ENCODE measurements around the gene SOX5.
"Not testable (repeated sequence)": the region's sequence is repeated elsewhere in the genome, so short reads cannot be mapped to it uniquely, and the experiment has no call there.

SOX5 gene

GRCh38 chr12:23731035-23731434 lies 218.4 kb downstream of the SOX5 start:
- no peak overlapping the region for H3K4me3 ChIP-seq (replicated peaks; ENCODE audit: low read depth, low read length)
- TF ChIP-seq, protein P1, sequence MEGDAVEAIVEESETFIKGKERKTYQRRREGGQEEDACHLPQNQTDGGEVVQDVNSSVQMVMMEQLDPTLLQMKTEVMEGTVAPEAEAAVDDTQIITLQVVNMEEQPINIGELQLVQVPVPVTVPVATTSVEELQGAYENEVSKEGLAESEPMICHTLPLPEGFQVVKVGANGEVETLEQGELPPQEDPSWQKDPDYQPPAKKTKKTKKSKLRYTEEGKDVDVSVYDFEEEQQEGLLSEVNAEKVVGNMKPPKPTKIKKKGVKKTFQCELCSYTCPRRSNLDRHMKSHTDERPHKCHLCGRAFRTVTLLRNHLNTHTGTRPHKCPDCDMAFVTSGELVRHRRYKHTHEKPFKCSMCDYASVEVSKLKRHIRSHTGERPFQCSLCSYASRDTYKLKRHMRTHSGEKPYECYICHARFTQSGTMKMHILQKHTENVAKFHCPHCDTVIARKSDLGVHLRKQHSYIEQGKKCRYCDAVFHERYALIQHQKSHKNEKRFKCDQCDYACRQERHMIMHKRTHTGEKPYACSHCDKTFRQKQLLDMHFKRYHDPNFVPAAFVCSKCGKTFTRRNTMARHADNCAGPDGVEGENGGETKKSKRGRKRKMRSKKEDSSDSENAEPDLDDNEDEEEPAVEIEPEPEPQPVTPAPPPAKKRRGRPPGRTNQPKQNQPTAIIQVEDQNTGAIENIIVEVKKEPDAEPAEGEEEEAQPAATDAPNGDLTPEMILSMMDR (IDR thresholded peaks at IDR 0.05; ENCODE audit: low read length, missing control alignments), result no peak
- no peak for DNase-seq (ENCODE audit: low read depth)

GRCh38 chr12:23729359-23729758 lies 220.1 kb downstream of the SOX5 start:
- TF ChIP-seq, protein P1 (IDR thresholded peaks at IDR 0.05; ENCODE audit: low read length, missing control alignments), result no peak
- no peak overlapping the region for H3K4me3 ChIP-seq (replicated peaks; ENCODE audit: low read depth, low read length)
- peak; percentile 42 for DNase-seq (ENCODE audit: low read depth)

DNA sequence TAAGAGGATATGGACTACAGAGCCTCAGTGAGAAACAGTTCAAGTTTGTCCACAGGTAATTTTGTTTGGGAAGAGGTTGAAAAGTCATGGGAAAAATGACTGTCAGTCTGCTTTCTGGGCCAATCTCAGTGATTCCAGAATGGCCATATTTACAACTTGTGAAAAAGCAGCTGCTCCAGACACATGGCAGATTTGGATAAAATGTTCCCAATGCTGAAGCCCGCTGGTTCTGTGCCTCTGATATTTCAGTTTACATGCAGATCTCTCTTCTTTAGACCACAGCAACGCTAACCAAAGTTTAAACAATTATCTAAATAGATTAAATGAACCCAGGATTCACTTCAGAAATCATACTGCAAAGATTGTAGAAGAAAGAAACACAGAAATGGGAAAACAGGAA lies 222.8 kb downstream of the SOX5 start:
- DNase-seq (ENCODE audit: low read depth), result no peak
- TF ChIP-seq, protein P1 (IDR thresholded peaks at IDR 0.05; ENCODE audit: low read length, missing control alignments), result no peak
- H3K4me3 ChIP-seq (replicated peaks; ENCODE audit: low read depth, low read length), result no peak overlapping the region

DNA sequence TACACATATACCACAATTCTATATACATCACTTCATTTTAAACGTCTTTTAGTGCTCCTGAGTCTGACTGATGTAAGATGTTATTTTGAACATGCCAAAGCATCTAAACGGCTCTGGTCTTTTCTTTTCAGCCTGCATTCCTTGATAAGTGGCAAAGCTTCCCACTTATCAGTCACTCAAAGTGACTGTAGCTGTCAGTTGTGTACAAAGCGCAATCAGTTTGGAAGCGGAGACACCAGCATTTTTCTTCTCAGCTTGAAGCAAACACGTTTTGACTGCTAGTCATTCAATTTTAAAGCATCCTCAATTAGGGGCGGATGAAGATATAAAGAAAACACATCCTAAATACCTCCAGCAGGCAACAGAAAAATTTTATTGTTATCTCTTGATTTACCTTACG lies 226.8 kb downstream of the SOX5 start:
- no peak overlapping the region for H3K4me3 ChIP-seq (replicated peaks; ENCODE audit: low read depth, low read length)
- TF ChIP-seq, protein P1 (IDR thresholded peaks at IDR 0.05; ENCODE audit: low read length, missing control alignments), result no peak
- DNase-seq (ENCODE audit: low read depth), result no peak

GRCh38 chr12:23721268-23721667 lies 228.2 kb downstream of the SOX5 start:
- H3K4me3 ChIP-seq (replicated peaks; ENCODE audit: low read depth, low read length), result no peak overlapping the region
- TF ChIP-seq, protein P1 (IDR thresholded peaks at IDR 0.05; ENCODE audit: low read length, missing control alignments), result no peak
- DNase-seq (ENCODE audit: low read depth), result no peak

DNA sequence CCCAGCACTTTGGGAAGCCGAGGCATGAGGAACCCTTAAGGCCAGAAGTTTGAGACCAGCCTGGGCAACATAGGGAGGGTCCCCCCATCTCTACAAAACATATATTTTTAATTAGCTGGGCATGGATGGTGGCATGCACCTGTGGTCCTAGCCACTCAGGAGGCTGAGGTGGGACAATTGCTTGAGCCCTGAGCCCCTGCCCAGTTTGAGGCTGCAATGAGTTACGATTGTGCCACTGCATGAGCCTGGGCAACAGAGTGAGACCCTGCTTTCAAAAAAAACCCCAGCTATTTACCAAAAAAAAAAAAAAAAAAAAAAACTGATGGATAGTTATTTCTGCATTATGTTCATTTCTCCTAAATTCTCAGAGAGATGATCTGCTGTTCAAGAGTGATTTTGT lies 230.0 kb downstream of the SOX5 start:
- TF ChIP-seq, protein P1 (IDR thresholded peaks at IDR 0.05; ENCODE audit: low read length, missing control alignments), result no peak
- DNase-seq (ENCODE audit: low read depth), result no peak
- H3K4me3 ChIP-seq (replicated peaks; ENCODE audit: low read depth, low read length), result no peak overlapping the region

DNA sequence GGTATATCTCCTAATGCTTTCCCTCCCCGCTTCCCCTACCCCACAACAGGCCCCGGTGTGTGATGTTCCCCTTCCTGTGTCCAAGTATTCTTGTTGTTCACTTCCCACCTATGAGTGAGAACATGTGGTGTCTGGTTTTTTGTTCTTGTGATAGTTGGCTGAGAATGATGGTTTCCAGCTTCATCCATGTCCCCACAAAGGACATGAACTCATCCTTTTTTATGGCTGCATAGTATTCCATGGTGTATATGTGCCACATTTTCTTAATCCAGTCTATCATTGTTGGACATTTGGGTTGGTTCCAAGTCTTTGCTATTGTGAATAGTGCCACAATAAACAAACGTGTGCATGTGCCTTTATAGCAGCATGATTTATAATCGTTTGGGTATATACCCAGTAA lies 239.1 kb downstream of the SOX5 start:
- not testable (repeated sequence) for DNase-seq (ENCODE audit: low read depth); H3K4me3 ChIP-seq (replicated peaks; ENCODE audit: low read depth, low read length)
